H9 (cell line): ENCODE data around the gene GNAS-AS1. TPM values are rescaled to one million over a fixed set of nuclear protein-coding genes. Genes with fewer than 3 reads are reported as not detected.

Experiments used
- DNase-seq: peaks from one replicate; pipeline ENCODE4 v3.0.0-alpha.2; 2017
- H2AFZ ChIP-seq: one replicate; pipeline ENCODE4 v1.6.1; 2013; ENCODE audit warnings: mild to moderate bottlenecking, low read length, control low read depth, moderate library complexity
- H2AK5ac ChIP-seq: 2 replicates; pipeline ENCODE4 v1.6.1; 2013; ENCODE audit warnings: low read length, control low read depth, mixed read lengths; ENCODE audit not compliant: insufficient read length
- H2BK120ac ChIP-seq: one replicate; pipeline ENCODE4 v1.6.1; 2013; ENCODE audit warnings: low read depth, mild to moderate bottlenecking, low read length, control low read depth, inconsistent platforms; ENCODE audit not compliant: poor library complexity, severe bottlenecking
- H2BK12ac ChIP-seq: 2 replicates; pipeline ENCODE4 v1.6.1; 2013; ENCODE audit warnings: low read length, control low read depth, mixed read lengths, low read depth; ENCODE audit not compliant: insufficient read length
- H2BK15ac ChIP-seq: 2 replicates; pipeline ENCODE4 v1.6.1; 2013; ENCODE audit warnings: low read depth, low read length, control low read depth
- H2BK20ac ChIP-seq: one replicate; pipeline ENCODE4 v1.6.1; 2013; ENCODE audit warnings: low read depth, mild to moderate bottlenecking, low read length, control low read depth, inconsistent platforms; ENCODE audit not compliant: poor library complexity, severe bottlenecking
- H2BK5ac ChIP-seq: 2 replicates; pipeline ENCODE4 v1.6.1; 2013; ENCODE audit warnings: low read length, control low read depth, mixed read lengths; ENCODE audit not compliant: insufficient read length
- H3K14ac ChIP-seq: 2 replicates; pipeline ENCODE4 v1.6.1; 2013; ENCODE audit warnings: low read length, control low read depth; ENCODE audit not compliant: insufficient read depth
- H3K18ac ChIP-seq: 2 replicates; pipeline ENCODE4 v1.6.1; 2013; ENCODE audit warnings: low read depth, mild to moderate bottlenecking, mixed read lengths, low read length, control low read depth; ENCODE audit not compliant: insufficient read length
- H3K23ac ChIP-seq: 2 replicates; pipeline ENCODE4 v1.6.1; 2013; ENCODE audit warnings: low read length, control low read depth, mixed read lengths, low read depth; ENCODE audit not compliant: insufficient read length
- H3K23me2 ChIP-seq: 2 replicates; pipeline ENCODE4 v1.6.1; 2013; ENCODE audit warnings: low read depth, mild to moderate bottlenecking, mixed read lengths, low read length, control low read depth; ENCODE audit not compliant: insufficient read length, poor library complexity, severe bottlenecking
- H3K27ac ChIP-seq: 2 replicates; pipeline ENCODE4 v1.5.1; 2013; ENCODE audit warnings: low read length, control low read depth, mixed read lengths, low read depth; ENCODE audit not compliant: insufficient read length
- H3K27me3 ChIP-seq: 2 replicates; pipeline ENCODE4 v1.6.1; 2013; ENCODE audit warnings: low read length, control low read depth, inconsistent platforms; ENCODE audit not compliant: insufficient read depth
- H3K4ac ChIP-seq: 2 replicates; pipeline ENCODE4 v1.6.1; 2013; ENCODE audit warnings: low read depth, mild to moderate bottlenecking, control low read depth, inconsistent platforms, low read length, moderate library complexity
- H3K4me1 ChIP-seq: 2 replicates; pipeline ENCODE4 v1.6.1; 2013; ENCODE audit warnings: low read length, control low read depth, inconsistent platforms; ENCODE audit not compliant: insufficient read depth
- H3K4me2 ChIP-seq: 2 replicates; pipeline ENCODE4 v1.6.1; 2013; ENCODE audit warnings: low read length, control low read depth, mixed read lengths; ENCODE audit not compliant: insufficient read length, insufficient read depth
- H3K56ac ChIP-seq: 2 replicates; pipeline ENCODE4 v1.6.1; 2013; ENCODE audit warnings: low read depth, mild to moderate bottlenecking, mixed read lengths, low read length, control low read depth; ENCODE audit not compliant: insufficient read length
- H3K79me1 ChIP-seq: 2 replicates; pipeline ENCODE4 v1.6.1; 2013; ENCODE audit warnings: low read depth, mild to moderate bottlenecking, moderate library complexity, low read length, control low read depth, inconsistent platforms; ENCODE audit not compliant: insufficient read depth, poor library complexity, severe bottlenecking
- H3K79me2 ChIP-seq: 2 replicates; pipeline ENCODE4 v1.6.1; 2013; ENCODE audit warnings: low read length, control low read depth, inconsistent platforms; ENCODE audit not compliant: insufficient read depth
- H3K9ac ChIP-seq: 2 replicates; pipeline ENCODE4 v1.6.1; 2013; ENCODE audit warnings: low read length, control low read depth, mixed read lengths; ENCODE audit not compliant: insufficient read length; ENCODE audit errors: extremely low read depth
- H3K9me3 ChIP-seq: one replicate; pipeline ENCODE4 v1.6.1; 2013; ENCODE audit warnings: low read depth, low read length, inconsistent platforms; ENCODE audit not compliant: control insufficient read depth
- H3T11ph ChIP-seq: one replicate; pipeline ENCODE4 v1.6.1; 2013; ENCODE audit warnings: mild to moderate bottlenecking, low read length, control low read depth, inconsistent platforms
- H4K20me1 ChIP-seq: one replicate; pipeline ENCODE4 v1.6.1; 2013; ENCODE audit not compliant: control insufficient read depth, insufficient read length, insufficient read depth
- H4K5ac ChIP-seq: 2 replicates; pipeline ENCODE4 v1.6.1; 2013; ENCODE audit warnings: low read depth, mild to moderate bottlenecking, mixed read lengths, low read length, control low read depth; ENCODE audit not compliant: insufficient read length
- H4K8ac ChIP-seq: replicated peaks from 2 replicates; pipeline ENCODE4 v1.6.1; 2013; ENCODE audit warnings: low read length, control low read depth, mixed read lengths, low read depth; ENCODE audit not compliant: insufficient read length
- H4K91ac ChIP-seq: 2 replicates; pipeline ENCODE4 v1.6.1; 2013; ENCODE audit warnings: low read depth, mild to moderate bottlenecking, moderate library complexity, mixed read lengths, low read length, control low read depth; ENCODE audit not compliant: insufficient read length
- H3K27ac Mint-ChIP-seq, 3 experiments: 2 replicates in 2 of 3; 3 replicates in 1 of 3; pipeline ENCODE4 v1.8.0; 2020 to 2021; ENCODE audit warnings: mixed read lengths in 3 of 3, mild to moderate bottlenecking in 1 of 3, moderate library complexity in 1 of 3
- H3K27me3 Mint-ChIP-seq: 2 replicates; pipeline ENCODE4 v1.8.0; 2021; ENCODE audit warnings: low read depth, mild to moderate bottlenecking, moderate library complexity, mixed read lengths
- H3K36me3 Mint-ChIP-seq, 3 experiments: 2 replicates in 2 of 3; 3 replicates in 1 of 3; pipeline ENCODE4 v1.8.0; 2020 to 2021; ENCODE audit warnings: low read depth in 3 of 3, mixed read lengths in 3 of 3; ENCODE audit not compliant: insufficient read depth in 1 of 3
- H3K4me1 Mint-ChIP-seq, 2 experiments: 2 replicates each; pipeline ENCODE4 v1.8.0; 2020; ENCODE audit warnings: mixed read lengths in 2 of 2
- H3K4me3 Mint-ChIP-seq, 2 experiments: 2 replicates in 1 of 2; 3 replicates in 1 of 2; pipeline ENCODE4 v1.8.0; 2020 to 2021; ENCODE audit warnings: mild to moderate bottlenecking in 2 of 2, mixed read lengths in 2 of 2, moderate library complexity in 1 of 2
- H3K9me3 Mint-ChIP-seq, 2 experiments: 2 replicates in 1 of 2; 3 replicates in 1 of 2; pipeline ENCODE4 v1.8.0; 2020; ENCODE audit warnings: mild to moderate bottlenecking in 2 of 2, mixed read lengths in 2 of 2, moderate library complexity in 1 of 2
- WGBS: extraction: QIAGEN DNeasy Blood & Tissue Kit; methylation state at CpG from one replicate; pipeline ENCODE4 v1.1.7; 2013; ENCODE audit warnings: missing lambda C conversion rate, low lambda C conversion rate, mixed read lengths; ENCODE audit not compliant: insufficient read length; ENCODE audit errors: extremely low coverage; 5-methylcytosine and 5-hydroxymethylcytosine counted together
- total RNA-seq: library from RNA; stranded (reverse); gene quantifications from 2 replicates; pipeline ENCODE4 v1.2.1, GENCODE V29; 2021
- TF ChIP-seq, protein P1 (sequence below): fragments of 200-600 bp; sonication (generic); conservative IDR thresholded peaks from 3 replicates; pipeline ENCODE4 v1.8.0; 2021; ENCODE audit warnings: antibody characterized with exemption, mild to moderate bottlenecking

The GNAS-AS1 gene
- total RNA-seq, 1 experiment from 2014 or later = 11.3 TPM

DNA sequence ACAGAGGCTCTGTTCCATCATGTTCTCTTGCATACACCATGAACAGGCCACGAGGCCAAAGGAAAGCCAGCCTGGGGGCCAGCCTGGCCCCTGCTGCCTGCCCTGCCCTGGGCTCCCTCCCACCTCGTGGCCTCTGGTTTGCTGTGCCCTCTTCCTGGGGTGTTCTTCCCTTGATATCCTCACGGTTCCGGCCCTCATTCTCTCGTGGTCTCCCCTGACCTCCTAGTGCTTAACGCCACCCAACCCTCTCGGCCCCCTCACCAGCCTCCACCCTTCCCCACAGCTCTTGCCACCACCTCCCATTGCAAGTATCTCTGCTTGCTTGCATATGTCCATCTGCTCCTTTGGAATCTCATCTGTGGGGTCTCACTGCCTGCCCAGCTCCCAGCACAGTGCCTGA is 73.0 kb downstream of the GNAS-AS1 start:
- no peak overlapping the region for H3K18ac ChIP-seq
- H3K79me1 ChIP-seq = no peaks in the 10 kb centered on the region
- WGBS = no CpG with 5 or more reads among the region's 7 CpGs
- Mint-ChIP-seq H3K27me3 (peaks cover 26% of the 10 kb centered on the region), H3K36me3 (no peaks in the 10 kb centered on the region; a peak in 1 of 7 replicates), H3K9me3 (no peaks in the 10 kb centered on the region; a peak in 1 of 5 replicates), H3K27ac (no peak overlapping the region), H3K4me1 (peaks cover 16 to 23% of the 10 kb centered on the region in 2 experiments), H3K4me3 (no peak overlapping the region)
- H4K8ac ChIP-seq = no peak overlapping the region
- no peak overlapping the region for H2BK12ac ChIP-seq
- no peak overlapping the region for H2BK120ac ChIP-seq
- H4K91ac ChIP-seq = no peak overlapping the region
- no peaks in the 10 kb centered on the region for H3K4me1 ChIP-seq
- H3K27ac ChIP-seq = no peak overlapping the region
- TF ChIP-seq, protein P1, sequence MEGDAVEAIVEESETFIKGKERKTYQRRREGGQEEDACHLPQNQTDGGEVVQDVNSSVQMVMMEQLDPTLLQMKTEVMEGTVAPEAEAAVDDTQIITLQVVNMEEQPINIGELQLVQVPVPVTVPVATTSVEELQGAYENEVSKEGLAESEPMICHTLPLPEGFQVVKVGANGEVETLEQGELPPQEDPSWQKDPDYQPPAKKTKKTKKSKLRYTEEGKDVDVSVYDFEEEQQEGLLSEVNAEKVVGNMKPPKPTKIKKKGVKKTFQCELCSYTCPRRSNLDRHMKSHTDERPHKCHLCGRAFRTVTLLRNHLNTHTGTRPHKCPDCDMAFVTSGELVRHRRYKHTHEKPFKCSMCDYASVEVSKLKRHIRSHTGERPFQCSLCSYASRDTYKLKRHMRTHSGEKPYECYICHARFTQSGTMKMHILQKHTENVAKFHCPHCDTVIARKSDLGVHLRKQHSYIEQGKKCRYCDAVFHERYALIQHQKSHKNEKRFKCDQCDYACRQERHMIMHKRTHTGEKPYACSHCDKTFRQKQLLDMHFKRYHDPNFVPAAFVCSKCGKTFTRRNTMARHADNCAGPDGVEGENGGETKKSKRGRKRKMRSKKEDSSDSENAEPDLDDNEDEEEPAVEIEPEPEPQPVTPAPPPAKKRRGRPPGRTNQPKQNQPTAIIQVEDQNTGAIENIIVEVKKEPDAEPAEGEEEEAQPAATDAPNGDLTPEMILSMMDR = no peak
- H4K5ac ChIP-seq = no peak overlapping the region
- H3K56ac ChIP-seq = no peak overlapping the region
- H3T11ph ChIP-seq = no peak overlapping the region
- H2AK5ac ChIP-seq = no peak overlapping the region
- no peaks in the 10 kb centered on the region for H3K79me2 ChIP-seq
- no peaks in the 10 kb centered on the region for H3K9me3 ChIP-seq
- H3K27me3 ChIP-seq = no peaks in the 10 kb centered on the region; the same call in 1 of the 2 replicates
- no peak overlapping the region for H2BK5ac ChIP-seq
- H2BK20ac ChIP-seq = no peak overlapping the region
- no peak overlapping the region for H3K9ac ChIP-seq
- no peak overlapping the region for H3K4me2 ChIP-seq
- no peaks in the 10 kb centered on the region for H4K20me1 ChIP-seq
- H3K14ac ChIP-seq = no peak overlapping the region
- H3K4ac ChIP-seq = no peak overlapping the region
- no peak for DNase-seq
- no peak overlapping the region for H3K23ac ChIP-seq
- H2AFZ ChIP-seq = no peak overlapping the region
- no peaks in the 10 kb centered on the region for H3K23me2 ChIP-seq
- H2BK15ac ChIP-seq = no peak overlapping the region
